A549 (cell line): ENCODE data around the gene TBX20.
"Not testable (repeated sequence)": the region's sequence is repeated elsewhere in the genome, so short reads cannot be mapped to it uniquely, and the experiment has no call there.

Experiments used
- CTCF ChIP-seq: fragments of >200 bp; sonication (Bioruptor Twin); formaldehyde crosslinking; IDR thresholded peaks from 3 replicates; pipeline ENCODE4 v1.5.1; 2016
- MAFK ChIP-seq: fragments of 450-650 bp; IDR thresholded peaks from 2 replicates; pipeline ENCODE4 v1.6.1; 2014; ENCODE audit not compliant: partially characterized antibody
- POLR2A ChIP-seq: IDR thresholded peaks from 2 replicates; pipeline ENCODE4 v1.6.1; 2012; ENCODE audit warnings: mild to moderate bottlenecking, low read length
- REST ChIP-seq: fragments of 200-600 bp; sonication (generic); IDR thresholded peaks from 2 replicates; pipeline ENCODE4 v1.6.1; 2016; ENCODE audit warnings: antibody characterized with exemption, mild to moderate bottlenecking, moderate library complexity
- ZSCAN20 ChIP-seq: fragments of 250-450 bp; sonication (Bioruptor Pico); IDR thresholded peaks from 2 replicates; pipeline ENCODE4 v1.8.0; 2022; ENCODE audit warnings: mild to moderate bottlenecking, moderate library complexity

GRCh38 chr7:35216033-35216432 lies 37.9 kb downstream of the TBX20 start:
- not testable (repeated sequence) for TF ChIP-seq CTCF, ZSCAN20, MAFK, POLR2A, REST
